ENCODE measurements around the gene LRRC63. TPM values are rescaled to one million over a fixed set of nuclear protein-coding genes. Genes with fewer than 3 reads are reported as not detected.
A peak's percentile ranks its signal among the peaks of the same experiment; 100 is the strongest.

The LRRC63 gene
- total and polyA plus RNA-seq, 4 donors = 0.13 to 1.1 (median 0.50) TPM

GRCh38 chr13:46202966-46203365, 8.8 kb upstream of the LRRC63 start:
- WGBS, 2 donors = 66 to 75% methylated on average over 5 of the region's 5 CpGs

GRCh38 chr13:46206143-46206542, 5.6 kb upstream of the LRRC63 start:
- Histone ChIP-seq H3K4me3 (no peak overlapping the region), H3K27ac (ENCODE audit: low read depth in 1 of 2, low read length in 1 of 2) (no peak overlapping the region), H3K27me3 (ENCODE audit: control insufficient read depth in 3 of 3, insufficient read depth in 3 of 3, low read length in 2 of 3) (peaks cover 0 to 12% (median 12%) of the 10 kb centered on the region in 3 donors), H3K36me3 (ENCODE audit: control insufficient read depth in 4 of 4, insufficient read depth in 4 of 4, low read length in 4 of 4) (no peaks in the 10 kb centered on the region), H3K9ac (ENCODE audit: insufficient read depth in 1 of 2, low read length in 2 of 2) (no peak overlapping the region), H3K4me1 (ENCODE audit: control insufficient read depth in 5 of 5, insufficient read depth in 5 of 5, low read length in 5 of 5) (peaks cover 0 to 4% (median 0%) of the 10 kb centered on the region in 5 donors), H3K9me3 (ENCODE audit: control insufficient read depth in 4 of 4, insufficient read depth in 3 of 4, low read length in 3 of 4) (no peaks in the 10 kb centered on the region)
- DNase-seq (peak in 2 of 3 donors; percentile 18 to 43), ATAC-seq (ENCODE audit: insufficient read depth, low FRiP score) (no peak)
- 76 to 84% methylated on average over 1 of the region's 1 CpG for whole genome bisulfite sequencing, 2 donors
- TF ChIP-seq, protein P1, sequence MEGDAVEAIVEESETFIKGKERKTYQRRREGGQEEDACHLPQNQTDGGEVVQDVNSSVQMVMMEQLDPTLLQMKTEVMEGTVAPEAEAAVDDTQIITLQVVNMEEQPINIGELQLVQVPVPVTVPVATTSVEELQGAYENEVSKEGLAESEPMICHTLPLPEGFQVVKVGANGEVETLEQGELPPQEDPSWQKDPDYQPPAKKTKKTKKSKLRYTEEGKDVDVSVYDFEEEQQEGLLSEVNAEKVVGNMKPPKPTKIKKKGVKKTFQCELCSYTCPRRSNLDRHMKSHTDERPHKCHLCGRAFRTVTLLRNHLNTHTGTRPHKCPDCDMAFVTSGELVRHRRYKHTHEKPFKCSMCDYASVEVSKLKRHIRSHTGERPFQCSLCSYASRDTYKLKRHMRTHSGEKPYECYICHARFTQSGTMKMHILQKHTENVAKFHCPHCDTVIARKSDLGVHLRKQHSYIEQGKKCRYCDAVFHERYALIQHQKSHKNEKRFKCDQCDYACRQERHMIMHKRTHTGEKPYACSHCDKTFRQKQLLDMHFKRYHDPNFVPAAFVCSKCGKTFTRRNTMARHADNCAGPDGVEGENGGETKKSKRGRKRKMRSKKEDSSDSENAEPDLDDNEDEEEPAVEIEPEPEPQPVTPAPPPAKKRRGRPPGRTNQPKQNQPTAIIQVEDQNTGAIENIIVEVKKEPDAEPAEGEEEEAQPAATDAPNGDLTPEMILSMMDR (IDR thresholded peaks at IDR 0.05; ENCODE audit: control extremely low read depth, extremely low read depth) = no peak

More at GRCh38 chr13:46202966-46203365, 8.8 kb upstream of the LRRC63 start:
- Histone ChIP-seq H3K4me3 (no peak overlapping the region), H3K4me1 (ENCODE audit: control insufficient read depth in 5 of 5, insufficient read depth in 5 of 5, low read length in 5 of 5) (no peaks in the 10 kb centered on the region), H3K36me3 (ENCODE audit: control insufficient read depth in 4 of 4, insufficient read depth in 4 of 4, low read length in 4 of 4) (no peaks in the 10 kb centered on the region), H3K9me3 (ENCODE audit: control insufficient read depth in 4 of 4, insufficient read depth in 3 of 4, low read length in 3 of 4) (peaks cover 0 to 2% (median 0%) of the 10 kb centered on the region in 4 donors), H3K27ac (ENCODE audit: low read depth in 1 of 2, low read length in 1 of 2) (no peak overlapping the region), H3K27me3 (ENCODE audit: control insufficient read depth in 3 of 3, insufficient read depth in 3 of 3, low read length in 2 of 3) (no peaks in the 10 kb centered on the region), H3K9ac (ENCODE audit: insufficient read depth in 1 of 2, low read length in 2 of 2) (no peak overlapping the region)
- ATAC-seq (ENCODE audit: insufficient read depth, low FRiP score) (no peak), DNase-seq (no peak)
- TF ChIP-seq, protein P1 (IDR thresholded peaks at IDR 0.05; ENCODE audit: control extremely low read depth, extremely low read depth) = no peak

DNA sequence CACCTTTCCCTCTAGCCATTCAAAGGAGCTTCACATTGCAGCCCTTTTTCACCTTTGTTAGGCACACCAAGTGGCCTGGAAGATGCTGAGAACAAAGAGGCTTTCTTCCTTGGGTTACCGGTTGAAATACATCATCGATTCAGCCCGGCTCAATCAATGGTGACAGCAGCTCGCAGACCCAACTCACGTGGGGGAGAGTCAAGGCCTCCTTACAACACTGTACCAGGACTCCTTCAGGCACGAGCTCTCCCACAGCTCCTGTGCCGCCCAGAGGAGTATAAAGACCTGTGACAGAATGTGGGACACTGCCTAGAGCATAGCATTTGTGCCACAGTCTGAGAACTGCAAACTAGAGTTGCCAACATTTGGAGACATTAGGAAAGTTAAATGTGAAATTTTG, 3.9 kb upstream of the LRRC63 start:
- no peak overlapping the region for H3K9ac ChIP-seq (ENCODE audit: insufficient read depth in 1 of 2, low read length in 2 of 2)
- TF ChIP-seq, protein P1 (IDR thresholded peaks at IDR 0.05; ENCODE audit: control extremely low read depth, extremely low read depth) = no peak
- no peak for ATAC-seq (ENCODE audit: insufficient read depth, low FRiP score)
- peaks cover 0 to 13% (median 13%) of the 10 kb centered on the region in 3 donors for H3K27me3 ChIP-seq (ENCODE audit: control insufficient read depth in 3 of 3, insufficient read depth in 3 of 3, low read length in 2 of 3)
- H3K27ac ChIP-seq (ENCODE audit: low read depth in 1 of 2, low read length in 1 of 2) = no peak overlapping the region
- H3K4me3 ChIP-seq = no peak overlapping the region
- H3K36me3 ChIP-seq (ENCODE audit: control insufficient read depth in 4 of 4, insufficient read depth in 4 of 4, low read length in 4 of 4) = no peaks in the 10 kb centered on the region
- H3K9me3 ChIP-seq (ENCODE audit: control insufficient read depth in 4 of 4, insufficient read depth in 3 of 4, low read length in 3 of 4) = no peaks in the 10 kb centered on the region
- 85 to 95% methylated on average over 7 of the region's 7 CpGs for WGBS, 2 donors
- peaks cover 0 to 12% (median 0%) of the 10 kb centered on the region in 5 donors for H3K4me1 ChIP-seq (ENCODE audit: control insufficient read depth in 5 of 5, insufficient read depth in 5 of 5, low read length in 5 of 5)
- no peak for DNase-seq

All from lung (tissue), 12 donors.